RKO (cell line): Measurements from ENCODE around the gene SCYGR5.
A peak's percentile ranks its signal among the peaks of the same experiment; 100 is the strongest.
"Not testable (repeated sequence)": the region's sequence is repeated elsewhere in the genome, so short reads cannot be mapped to it uniquely, and the experiment has no call there.

ENCODE experiments used
- DNase-seq: peaks from one replicate; pipeline ENCODE4 v3.0.0-alpha.2; 2016; ENCODE audit warnings: low spot score

The SCYGR5 gene

GRCh38 chr2:227666631-227667170, at the start of gene SCYGR5:
TSS of gene SCYGR5 (plus strand) at chr2:227666804. CDS start at chr2:227666804, 0 bp downstream.
- not testable (repeated sequence) for DNase-seq

- no peak for DNase-seq
Observed at GRCh38 chr2:227617316-227618230, 49.0 kb upstream of the SCYGR5 start, which contains the start of gene SCYGR4. TSS of gene SCYGR4 (plus strand) at chr2:227617498. CDS start at chr2:227617498, 0 bp downstream.

- peak; percentile 37 for DNase-seq
Observed at GRCh38 chr2:227623226-227623625, 43.4 kb upstream of the SCYGR5 start.

- DNase-seq, result no peak
Observed at GRCh38 chr2:227625420-227625819, 41.2 kb upstream of the SCYGR5 start.

GRCh38 chr2:227626580-227627151, 39.9 kb upstream of the SCYGR5 start:
- DNase-seq, result no peak

GRCh38 chr2:227627769-227628168, 38.8 kb upstream of the SCYGR5 start:
- no peak for DNase-seq

- DNase-seq, result no peak
Observed at GRCh38 chr2:227629435-227629834, 37.2 kb upstream of the SCYGR5 start.

- DNase-seq, result no peak
Observed at GRCh38 chr2:227630322-227630721, 36.3 kb upstream of the SCYGR5 start.

GRCh38 chr2:227632827-227633226, 33.8 kb upstream of the SCYGR5 start:
- DNase-seq, result no peak

- DNase-seq, result no peak
Observed at GRCh38 chr2:227634201-227634600, 32.4 kb upstream of the SCYGR5 start.

- no peak for DNase-seq
Observed at GRCh38 chr2:227642656-227643055, 23.9 kb upstream of the SCYGR5 start.

- no peak for DNase-seq
Observed at GRCh38 chr2:227643990-227644551, 22.5 kb upstream of the SCYGR5 start.

- DNase-seq, result no peak
Observed at GRCh38 chr2:227653419-227653818, 13.2 kb upstream of the SCYGR5 start.

- no peak for DNase-seq
Observed at GRCh38 chr2:227654426-227654825, 12.2 kb upstream of the SCYGR5 start.

GRCh38 chr2:227655454-227655853, 11.2 kb upstream of the SCYGR5 start:
- DNase-seq, result peak; percentile 87

- no peak for DNase-seq
Observed at GRCh38 chr2:227657199-227657845, 9.3 kb upstream of the SCYGR5 start.

GRCh38 chr2:227661025-227661649, 5.5 kb upstream of the SCYGR5 start:
- DNase-seq, result no peak

- no peak for DNase-seq
Observed at GRCh38 chr2:227661827-227662226, 4.8 kb upstream of the SCYGR5 start.

GRCh38 chr2:227665189-227665940, 1.2 kb upstream of the SCYGR5 start:
- no peak for DNase-seq

GRCh38 chr2:227671170-227671905, 4.7 kb downstream of the SCYGR5 start:
- no peak for DNase-seq
